Psoas muscle (tissue), 8 donors: Measurements from ENCODE around the gene NDST3. TPM values are rescaled to one million over a fixed set of nuclear protein-coding genes. Genes with fewer than 3 reads are reported as not detected.

Experiments
- ATAC-seq, 4 donors: fragments of 200-7000 bp; cut with Tn5 transposase; one replicate each; pipeline ENCODE4 v1.9.1; 2020; ENCODE audit warnings: moderate library complexity in 3 of 4, mild to moderate bottlenecking in 2 of 4
- DNase-seq, 2 donors: peaks; one replicate each; pipeline ENCODE4 v3.0.0-alpha.2; 2020
- H3K27ac ChIP-seq: fragments of 200-600 bp; one replicate; pipeline ENCODE4 v1.8.0; 2022
- H3K27me3 ChIP-seq, 3 donors: fragments of 200-600 bp in 1 of 3; one replicate each; pipeline versions ENCODE4 v1.6.1 to v1.8.0; 2013 to 2022; ENCODE audit warnings: low read length in 2 of 3, mild to moderate bottlenecking in 2 of 3, moderate library complexity in 1 of 3; ENCODE audit not compliant: insufficient read depth in 3 of 3
- H3K36me3 ChIP-seq, 2 donors: fragments of 200-600 bp in 1 of 2; one replicate each; pipeline versions ENCODE4 v1.6.1 to v1.8.0; 2013 to 2022; ENCODE audit warnings: low read depth in 1 of 2, mild to moderate bottlenecking in 1 of 2, moderate library complexity in 1 of 2; ENCODE audit not compliant: insufficient read depth in 1 of 2
- H3K4me1 ChIP-seq: fragments of 200-600 bp; one replicate; pipeline ENCODE4 v1.8.0; 2022
- H3K4me3 ChIP-seq: fragments of 200-600 bp; one replicate; pipeline ENCODE4 v1.8.0; 2022; ENCODE audit warnings: mild to moderate bottlenecking
- H3K9me3 ChIP-seq: fragments of 200-600 bp; one replicate; pipeline ENCODE4 v1.8.0; 2022
- CTCF ChIP-seq: fragments of 200-600 bp; IDR thresholded peaks from one replicate; pipeline ENCODE4 v1.8.0; 2022; ENCODE audit warnings: antibody characterized with exemption
- WGBS, 3 donors: extraction: QIAGEN DNeasy Blood & Tissue Kit; methylation state at CpG; one replicate each; pipeline versions ENCODE4 v1.1.6 to v1.1.7; 2013; 5-methylcytosine and 5-hydroxymethylcytosine counted together
- intact Hi-C, 2 donors: fragments of 100-400 bp; cut with DNase I; formaldehyde crosslinking; loops; one replicate each; pipeline versions ENCODE4 v1.11.0 to v1.14.2; 2022
- polyA plus RNA-seq, 3 donors: library from polyadenylated mRNA; stranded (reverse); fragments of 200-250 nt; gene quantifications; one replicate each; pipeline ENCODE4 v1.2.3, GENCODE V29; 2013
- total RNA-seq, 4 donors: library from RNA; stranded (reverse); fragmentation: NEBNext Ultra II Directional in 2 of 4; extraction: Animal tissue kit (Norgen Biotek cat#: 25700) in 2 of 4; gene quantifications; one replicate each; pipeline versions ENCODE4 v1.2.1 to v1.2.4, GENCODE V29; 2021 to 2023
- donor health status: healthy with polysubstance abuse.
- donor health status: DM: no; HTN: no; CAD: no; lungs with moderate emphysema.
- donor health status: Bipolar disorder and iron deficiency.
- donor health status: healthy.
- donor health status: DM: yes; HTN: yes; CAD: no.
- donor health status: DM: no; HTN: no; CAD: no.
- donor health status: DM: no; HTN: no; CAD: no.
- donor health status: DM: yes; HTN: yes; CAD: no.

NDST3 gene
- total and polyA plus RNA-seq, 7 donors: not detected

DNA sequence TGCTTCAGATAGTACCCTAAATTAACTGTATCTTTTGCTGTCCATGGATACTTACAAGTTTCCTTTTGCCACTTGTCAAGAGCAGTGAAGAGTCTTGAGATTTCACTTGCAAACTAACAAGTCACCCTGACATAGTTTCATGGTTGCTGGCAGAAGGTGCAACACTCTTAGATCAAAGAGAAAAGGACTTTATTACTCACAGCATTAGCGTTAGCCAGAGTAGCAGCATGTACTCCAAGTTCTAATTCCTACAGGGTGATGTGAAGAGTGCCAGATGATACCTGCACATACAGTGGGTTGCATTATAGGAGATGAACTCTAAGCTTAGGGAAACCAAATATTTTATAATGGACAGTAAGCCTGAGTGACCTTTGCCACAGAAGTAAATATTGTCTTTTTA lies 47.9 kb downstream of the NDST3 start:
- no peak for TF ChIP-seq CTCF
- no peaks in the 10 kb centered on the region for H3K36me3 ChIP-seq
- intact Hi-C loops: no loop called here
- 23 to 38% (median 28%) methylated on average over 1 of the region's 1 CpG for WGBS, 3 donors
- H3K9me3 ChIP-seq: no peaks in the 10 kb centered on the region
- ATAC-seq (no peak), DNase-seq (no peak)
- H3K27me3 ChIP-seq: no peaks in the 10 kb centered on the region
- H3K4me3 ChIP-seq: no peak overlapping the region
- no peaks in the 10 kb centered on the region for H3K4me1 ChIP-seq
- H3K27ac ChIP-seq: no peak overlapping the region

DNA sequence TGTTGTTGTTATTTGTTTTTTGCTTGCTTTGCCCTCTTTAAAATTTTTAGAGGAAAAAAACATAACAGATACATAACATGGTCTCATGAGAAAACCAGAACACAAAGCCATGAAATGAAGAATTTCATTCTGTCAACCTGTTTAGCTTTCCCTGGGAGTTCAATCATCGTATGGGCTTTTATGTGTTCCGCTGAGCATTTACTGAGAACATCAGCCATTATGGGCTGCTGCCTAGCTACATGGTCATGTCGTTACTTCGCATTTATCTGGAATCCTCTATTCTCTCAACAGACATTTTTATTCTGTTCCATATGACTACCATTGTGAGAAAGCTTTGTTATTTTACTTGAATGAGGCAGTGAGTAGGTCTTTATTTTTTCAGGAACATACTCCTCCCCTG lies 51.4 kb downstream of the NDST3 start:
- WGBS, 3 donors: 85 to 89% (median 85%) methylated on average over 4 of the region's 4 CpGs
- Histone ChIP-seq H3K4me3 (no peak overlapping the region), H3K27ac (no peak overlapping the region), H3K27me3 (no peaks in the 10 kb centered on the region), H3K9me3 (no peaks in the 10 kb centered on the region), H3K36me3 (no peaks in the 10 kb centered on the region), H3K4me1 (no peaks in the 10 kb centered on the region)
- TF ChIP-seq CTCF: no peak
- intact Hi-C loops: no loop called here
- ATAC-seq (no peak), DNase-seq (no peak)

DNA sequence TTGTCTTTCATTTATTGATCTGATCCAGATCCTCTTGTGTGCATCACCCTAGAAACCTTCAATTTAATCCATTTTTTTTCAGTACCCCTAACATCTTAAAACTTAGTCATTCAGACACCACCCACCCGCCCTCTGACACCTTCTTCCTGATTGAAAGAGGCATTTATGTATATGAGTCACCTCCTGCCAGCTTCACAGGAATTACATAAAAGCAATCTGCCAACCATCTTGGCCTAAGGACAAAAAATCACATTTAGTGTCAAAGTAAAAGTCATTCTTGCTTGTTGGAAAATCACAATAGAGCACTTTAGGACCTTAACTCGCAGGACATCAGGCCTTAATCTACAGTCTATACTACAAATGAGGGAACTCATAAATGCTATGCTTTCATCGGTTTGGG lies 52.1 kb downstream of the NDST3 start:
- no peak overlapping the region for H3K27ac ChIP-seq
- ATAC-seq: no peak
- H3K4me1 ChIP-seq: no peaks in the 10 kb centered on the region
- no peaks in the 10 kb centered on the region for H3K27me3 ChIP-seq
- no peak for DNase-seq
- no peaks in the 10 kb centered on the region for H3K9me3 ChIP-seq
- no peak overlapping the region for H3K4me3 ChIP-seq
- no peak for TF ChIP-seq CTCF
- 54 to 63% (median 55%) methylated on average over 3 of the region's 3 CpGs for WGBS, 3 donors
- no peaks in the 10 kb centered on the region for H3K36me3 ChIP-seq
- intact Hi-C loops: no loop called here

DNA sequence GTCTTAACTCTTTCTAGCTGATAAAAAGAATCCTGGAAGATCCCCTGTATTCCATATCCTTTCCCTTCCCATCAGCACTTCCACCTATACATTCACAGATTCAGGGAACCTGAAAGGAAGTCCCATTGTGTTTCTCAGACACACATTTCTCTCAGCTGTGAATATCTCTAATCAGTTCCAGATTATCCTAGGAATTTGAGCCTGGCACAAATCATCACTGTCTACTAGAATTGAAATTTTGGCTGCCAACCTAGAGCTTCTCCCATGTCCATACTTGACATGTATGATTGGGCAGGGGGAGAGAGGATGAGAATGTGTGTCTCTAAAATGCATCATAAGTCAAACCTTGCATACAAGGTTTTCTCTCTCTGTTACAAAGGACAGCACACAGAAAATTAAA lies 53.1 kb downstream of the NDST3 start:
- no peak for DNase-seq
- ATAC-seq: no peak
- Histone ChIP-seq H3K4me3 (no peak overlapping the region), H3K27ac (no peak overlapping the region), H3K36me3 (no peaks in the 10 kb centered on the region), H3K9me3 (no peaks in the 10 kb centered on the region), H3K27me3 (no peaks in the 10 kb centered on the region), H3K4me1 (no peaks in the 10 kb centered on the region)
- no peak for TF ChIP-seq CTCF
- intact Hi-C loops: no loop called here

DNA sequence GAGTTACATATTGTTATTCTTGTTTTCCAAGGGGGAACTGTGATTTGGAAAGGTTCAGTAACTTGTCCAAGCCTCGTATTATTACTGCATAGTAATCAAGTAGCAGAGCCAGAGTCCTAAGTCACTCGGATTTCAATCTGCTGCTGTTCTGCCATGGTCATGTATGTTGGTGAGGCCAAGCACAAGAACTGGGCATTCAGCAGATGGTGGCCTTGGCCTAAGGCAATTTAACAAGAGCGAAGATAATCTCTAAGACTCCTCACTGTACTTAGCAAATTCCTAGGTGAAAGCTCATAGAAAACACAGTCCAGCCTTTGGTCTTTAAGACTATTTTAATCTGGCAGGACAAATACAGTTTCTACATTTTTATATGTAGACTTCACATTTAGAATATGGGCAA lies 64.8 kb downstream of the NDST3 start:
- Histone ChIP-seq H3K27ac (no peak overlapping the region), H3K36me3 (no peaks in the 10 kb centered on the region), H3K9me3 (no peaks in the 10 kb centered on the region), H3K27me3 (no peaks in the 10 kb centered on the region), H3K4me1 (no peaks in the 10 kb centered on the region), H3K4me3 (no peak overlapping the region)
- DNase-seq: no peak
- no peak for TF ChIP-seq CTCF
- intact Hi-C loops: no loop called here
- WGBS, 3 donors: 54 to 61% (median 59%) methylated on average over 3 of the region's 3 CpGs
- no peak for ATAC-seq
